ENCODE data around the gene CIZ1. TPM values are rescaled to one million over a fixed set of nuclear protein-coding genes. Genes with fewer than 3 reads are reported as not detected.

CIZ1 gene
- total and polyA plus RNA-seq, 2 of the 13 experiments (the other 11 are each of a cell fraction or from before 2014, with no cell fraction given), result 30.6 to 50.3 TPM

DNA sequence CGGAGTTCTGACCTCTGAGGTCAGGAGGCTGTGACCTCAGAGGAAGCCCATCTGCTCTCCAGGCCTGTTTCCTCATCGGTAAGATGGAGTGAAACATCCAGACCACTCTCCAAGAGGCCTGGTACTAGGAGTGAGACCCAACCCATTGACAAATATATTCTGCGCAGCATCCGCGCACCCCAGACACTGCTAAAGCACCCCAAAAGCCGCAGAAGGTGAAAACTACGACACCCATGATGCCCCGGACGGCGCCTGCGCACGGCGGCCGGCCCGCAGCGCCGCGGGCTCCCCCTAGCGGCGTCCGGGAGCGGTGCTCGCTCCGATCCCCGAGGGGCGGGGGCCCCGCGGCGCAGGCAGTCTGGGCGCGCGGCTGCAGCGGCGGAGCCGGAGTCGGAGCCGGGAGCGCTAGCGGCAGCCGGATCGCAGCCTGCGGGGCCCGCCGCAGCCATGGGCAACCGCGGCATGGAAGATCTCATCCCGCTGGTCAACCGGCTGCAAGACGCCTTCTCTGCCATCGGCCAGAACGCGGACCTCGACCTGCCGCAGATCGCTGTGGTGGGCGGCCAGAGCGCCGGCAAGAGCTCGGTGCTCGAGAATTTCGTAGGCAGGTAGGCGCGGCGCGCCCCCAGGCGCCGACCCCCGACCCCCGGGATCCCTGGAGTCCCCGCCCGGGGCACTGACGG, 11.8 kb upstream of the CIZ1 start, which contains the start of gene DNM1 (continued):
- TF ChIP-seq, protein P1, sequence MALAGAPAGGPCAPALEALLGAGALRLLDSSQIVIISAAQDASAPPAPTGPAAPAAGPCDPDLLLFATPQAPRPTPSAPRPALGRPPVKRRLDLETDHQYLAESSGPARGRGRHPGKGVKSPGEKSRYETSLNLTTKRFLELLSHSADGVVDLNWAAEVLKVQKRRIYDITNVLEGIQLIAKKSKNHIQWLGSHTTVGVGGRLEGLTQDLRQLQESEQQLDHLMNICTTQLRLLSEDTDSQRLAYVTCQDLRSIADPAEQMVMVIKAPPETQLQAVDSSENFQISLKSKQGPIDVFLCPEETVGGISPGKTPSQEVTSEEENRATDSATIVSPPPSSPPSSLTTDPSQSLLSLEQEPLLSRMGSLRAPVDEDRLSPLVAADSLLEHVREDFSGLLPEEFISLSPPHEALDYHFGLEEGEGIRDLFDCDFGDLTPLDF (CRISPR knock-in tag; IDR thresholded peaks at IDR 0.05), result no peak
- TF ChIP-seq ZNF296 (CRISPR knock-in tag; conservative IDR thresholded peaks at IDR 0.05) (no peak), ZNF713 (CRISPR knock-in tag; IDR thresholded peaks at IDR 0.05) (no peak), AGO2 (optimal IDR thresholded peaks at IDR 0.05; ENCODE audit: low read depth, low read length) (no peak), ZNF556 (CRISPR knock-in tag; IDR thresholded peaks at IDR 0.05; ENCODE audit: borderline replicate concordance) (no peak), ZNF674 (CRISPR knock-in tag; IDR thresholded peaks at IDR 0.05; ENCODE audit: low read depth) (no peak), GFI1 (CRISPR knock-in tag; IDR thresholded peaks at IDR 0.05; ENCODE audit: borderline replicate concordance) (no peak), ZFP1 (CRISPR knock-in tag; IDR thresholded peaks at IDR 0.05) (no peak), FOXK1 (CRISPR knock-in tag; IDR thresholded peaks at IDR 0.05; ENCODE audit: borderline replicate concordance, low read depth) (no peak), ZNF781 (CRISPR knock-in tag; IDR thresholded peaks at IDR 0.05; ENCODE audit: borderline replicate concordance, not compliant biosample characterization) (no peak), SMC3 (IDR thresholded peaks at IDR 0.05; ENCODE audit: low read length) (no peak), ARHGAP35 (CRISPR knock-in tag; IDR thresholded peaks at IDR 0.05; ENCODE audit: borderline replicate concordance) (no peak), NFE2L1 (CRISPR knock-in tag; IDR thresholded peaks at IDR 0.05; ENCODE audit: borderline replicate concordance) (no peak), POLR2AphosphoS5 (IDR thresholded peaks at IDR 0.05; ENCODE audit: low read depth, low read length) (no peak), ZNF510 (CRISPR knock-in tag; IDR thresholded peaks at IDR 0.05; ENCODE audit: low read depth) (no peak), CCDC6 (CRISPR knock-in tag; IDR thresholded peaks at IDR 0.05) (0 out of 2 replicates have a peak, but pooled peaks have one; percentile 29), TAF1 (CRISPR knock-in tag; IDR thresholded peaks at IDR 0.05) (no peak), KLF16 (CRISPR knock-in tag; IDR thresholded peaks at IDR 0.05) (no peak)
- TF ChIP-seq, protein P2, sequence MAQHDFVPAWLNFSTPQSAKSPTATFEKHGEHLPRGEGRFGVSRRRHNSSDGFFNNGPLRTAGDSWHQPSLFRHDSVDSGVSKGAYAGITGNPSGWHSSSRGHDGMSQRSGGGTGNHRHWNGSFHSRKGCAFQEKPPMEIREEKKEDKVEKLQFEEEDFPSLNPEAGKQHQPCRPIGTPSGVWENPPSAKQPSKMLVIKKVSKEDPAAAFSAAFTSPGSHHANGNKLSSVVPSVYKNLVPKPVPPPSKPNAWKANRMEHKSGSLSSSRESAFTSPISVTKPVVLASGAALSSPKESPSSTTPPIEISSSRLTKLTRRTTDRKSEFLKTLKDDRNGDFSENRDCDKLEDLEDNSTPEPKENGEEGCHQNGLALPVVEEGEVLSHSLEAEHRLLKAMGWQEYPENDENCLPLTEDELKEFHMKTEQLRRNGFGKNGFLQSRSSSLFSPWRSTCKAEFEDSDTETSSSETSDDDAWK (CRISPR knock-in tag; IDR thresholded peaks at IDR 0.05), result no peak
- TF ChIP-seq, protein P3, sequence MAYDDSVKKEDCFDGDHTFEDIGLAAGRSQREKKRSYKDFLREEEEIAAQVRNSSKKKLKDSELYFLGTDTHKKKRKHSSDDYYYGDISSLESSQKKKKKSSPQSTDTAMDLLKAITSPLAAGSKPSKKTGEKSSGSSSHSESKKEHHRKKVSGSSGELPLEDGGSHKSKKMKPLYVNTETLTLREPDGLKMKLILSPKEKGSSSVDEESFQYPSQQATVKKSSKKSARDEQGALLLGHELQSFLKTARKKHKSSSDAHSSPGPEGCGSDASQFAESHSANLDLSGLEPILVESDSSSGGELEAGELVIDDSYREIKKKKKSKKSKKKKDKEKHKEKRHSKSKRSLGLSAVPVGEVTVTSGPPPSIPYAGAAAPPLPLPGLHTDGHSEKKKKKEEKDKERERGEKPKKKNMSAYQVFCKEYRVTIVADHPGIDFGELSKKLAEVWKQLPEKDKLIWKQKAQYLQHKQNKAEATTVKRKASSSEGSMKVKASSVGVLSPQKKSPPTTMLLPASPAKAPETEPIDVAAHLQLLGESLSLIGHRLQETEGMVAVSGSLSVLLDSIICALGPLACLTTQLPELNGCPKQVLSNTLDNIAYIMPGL (CRISPR knock-in tag; IDR thresholded peaks at IDR 0.05; ENCODE audit: borderline replicate concordance in 1 of 2, low read depth in 1 of 2), result peak in 1 of 2 experiments; percentile 63; a peak in 1 of 4 replicates
- TF ChIP-seq, protein P4, sequence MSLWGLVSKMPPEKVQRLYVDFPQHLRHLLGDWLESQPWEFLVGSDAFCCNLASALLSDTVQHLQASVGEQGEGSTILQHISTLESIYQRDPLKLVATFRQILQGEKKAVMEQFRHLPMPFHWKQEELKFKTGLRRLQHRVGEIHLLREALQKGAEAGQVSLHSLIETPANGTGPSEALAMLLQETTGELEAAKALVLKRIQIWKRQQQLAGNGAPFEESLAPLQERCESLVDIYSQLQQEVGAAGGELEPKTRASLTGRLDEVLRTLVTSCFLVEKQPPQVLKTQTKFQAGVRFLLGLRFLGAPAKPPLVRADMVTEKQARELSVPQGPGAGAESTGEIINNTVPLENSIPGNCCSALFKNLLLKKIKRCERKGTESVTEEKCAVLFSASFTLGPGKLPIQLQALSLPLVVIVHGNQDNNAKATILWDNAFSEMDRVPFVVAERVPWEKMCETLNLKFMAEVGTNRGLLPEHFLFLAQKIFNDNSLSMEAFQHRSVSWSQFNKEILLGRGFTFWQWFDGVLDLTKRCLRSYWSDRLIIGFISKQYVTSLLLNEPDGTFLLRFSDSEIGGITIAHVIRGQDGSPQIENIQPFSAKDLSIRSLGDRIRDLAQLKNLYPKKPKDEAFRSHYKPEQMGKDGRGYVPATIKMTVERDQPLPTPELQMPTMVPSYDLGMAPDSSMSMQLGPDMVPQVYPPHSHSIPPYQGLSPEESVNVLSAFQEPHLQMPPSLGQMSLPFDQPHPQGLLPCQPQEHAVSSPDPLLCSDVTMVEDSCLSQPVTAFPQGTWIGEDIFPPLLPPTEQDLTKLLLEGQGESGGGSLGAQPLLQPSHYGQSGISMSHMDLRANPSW (CRISPR knock-in tag; IDR thresholded peaks at IDR 0.05; ENCODE audit: borderline replicate concordance), result no peak
- TF ChIP-seq, protein P5, sequence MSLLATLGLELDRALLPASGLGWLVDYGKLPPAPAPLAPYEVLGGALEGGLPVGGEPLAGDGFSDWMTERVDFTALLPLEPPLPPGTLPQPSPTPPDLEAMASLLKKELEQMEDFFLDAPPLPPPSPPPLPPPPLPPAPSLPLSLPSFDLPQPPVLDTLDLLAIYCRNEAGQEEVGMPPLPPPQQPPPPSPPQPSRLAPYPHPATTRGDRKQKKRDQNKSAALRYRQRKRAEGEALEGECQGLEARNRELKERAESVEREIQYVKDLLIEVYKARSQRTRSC (CRISPR knock-in tag; IDR thresholded peaks at IDR 0.05; ENCODE audit: low read depth), result no peak

Measured in HepG2 (cell line).